IPS DF 6.9 (cell line): ENCODE results near the gene PRKN.

ENCODE experiments used
- DNase-seq: peaks from one replicate; pipeline ENCODE4 v3.0.0-alpha.2; 2013; ENCODE audit warnings: low read depth, low spot score
- H3K27ac ChIP-seq: one replicate; pipeline ENCODE4 v1.5.1; 2013; ENCODE audit warnings: low read length, control low read depth
- H3K27me3 ChIP-seq: 2 replicates; pipeline ENCODE4 v1.6.1; 2013; ENCODE audit warnings: mild to moderate bottlenecking, low read length; ENCODE audit not compliant: control insufficient read depth, insufficient read depth
- H3K36me3 ChIP-seq: 2 replicates; pipeline ENCODE4 v1.6.1; 2013; ENCODE audit warnings: low read length; ENCODE audit not compliant: control insufficient read depth, insufficient read depth
- H3K4me1 ChIP-seq: 2 replicates; pipeline ENCODE4 v1.6.1; 2013; ENCODE audit warnings: low read length; ENCODE audit not compliant: control insufficient read depth, insufficient read depth
- H3K4me3 ChIP-seq: 2 replicates; pipeline ENCODE4 v1.5.1; 2013; ENCODE audit warnings: mild to moderate bottlenecking, low read length
- H3K9me3 ChIP-seq: 2 replicates; pipeline ENCODE4 v1.6.1; 2013; ENCODE audit warnings: low read length, inconsistent platforms; ENCODE audit not compliant: control insufficient read depth, insufficient read depth
- WGBS: extraction: QIAGEN DNeasy Blood & Tissue Kit; methylation state at CpG from one replicate; pipeline ENCODE4 v1.1.7; 2013; ENCODE audit warnings: mixed read lengths, missing lambda C conversion rate; ENCODE audit not compliant: insufficient read length, insufficient coverage; 5-methylcytosine and 5-hydroxymethylcytosine counted together

PRKN gene

DNA sequence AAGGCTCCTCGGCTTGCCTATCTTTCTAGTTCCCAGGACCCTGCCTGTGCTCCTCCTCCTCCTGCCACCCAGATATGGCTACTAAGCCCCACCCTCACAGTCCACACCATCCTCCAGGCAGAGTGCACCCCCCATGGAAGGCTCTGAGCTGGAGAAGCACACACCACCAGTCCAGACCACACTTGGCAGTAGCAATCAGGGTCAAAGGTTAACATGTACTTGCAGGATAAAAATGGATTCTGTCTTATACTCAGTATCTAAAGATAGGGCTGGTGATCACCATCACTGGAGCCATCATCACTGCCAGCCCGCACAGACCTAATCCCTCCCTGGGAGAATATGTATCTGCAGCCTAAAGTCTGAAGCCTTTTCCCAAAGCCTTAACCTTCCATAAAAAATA is 83.4 kb downstream of the PRKN start:
- no CpG with 5 or more reads among the region's 2 CpGs for WGBS
- no peak for DNase-seq

DNA sequence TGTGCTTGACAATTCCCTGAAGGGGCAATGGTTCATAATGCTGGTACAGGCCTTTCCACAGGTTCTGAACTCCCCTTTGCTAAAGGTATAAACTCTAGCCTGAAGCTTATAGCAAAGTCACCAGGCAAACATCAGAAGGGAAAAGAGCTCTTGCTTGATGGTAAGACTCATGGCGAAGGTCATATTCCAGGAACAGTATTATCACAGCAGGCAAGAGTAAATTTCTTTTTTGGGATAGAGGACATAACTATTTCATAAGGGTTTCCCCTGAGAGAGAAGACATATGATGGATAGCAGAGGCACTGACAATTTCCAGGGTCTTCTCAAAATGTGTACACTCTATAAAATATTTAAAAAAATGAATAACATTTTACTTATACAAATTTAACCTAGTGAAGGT is 86.8 kb downstream of the PRKN start:
- no peak overlapping the region for H3K27ac ChIP-seq
- H3K27me3 ChIP-seq = no peaks in the 10 kb centered on the region
- H3K9me3 ChIP-seq = no peaks in the 10 kb centered on the region
- no peak for DNase-seq
- H3K4me3 ChIP-seq = no peak overlapping the region
- H3K36me3 ChIP-seq = no peaks in the 10 kb centered on the region
- WGBS = no CpG with 5 or more reads among the region's 1 CpG
- H3K4me1 ChIP-seq = no peaks in the 10 kb centered on the region

More for the DNA sequence above, 83.4 kb downstream of the PRKN start:
- no peak overlapping the region for H3K4me3 ChIP-seq
- H3K27ac ChIP-seq = no peak overlapping the region
- no peaks in the 10 kb centered on the region for H3K36me3 ChIP-seq
- H3K27me3 ChIP-seq = no peaks in the 10 kb centered on the region
- no peaks in the 10 kb centered on the region for H3K4me1 ChIP-seq
- H3K9me3 ChIP-seq = no peaks in the 10 kb centered on the region

DNA sequence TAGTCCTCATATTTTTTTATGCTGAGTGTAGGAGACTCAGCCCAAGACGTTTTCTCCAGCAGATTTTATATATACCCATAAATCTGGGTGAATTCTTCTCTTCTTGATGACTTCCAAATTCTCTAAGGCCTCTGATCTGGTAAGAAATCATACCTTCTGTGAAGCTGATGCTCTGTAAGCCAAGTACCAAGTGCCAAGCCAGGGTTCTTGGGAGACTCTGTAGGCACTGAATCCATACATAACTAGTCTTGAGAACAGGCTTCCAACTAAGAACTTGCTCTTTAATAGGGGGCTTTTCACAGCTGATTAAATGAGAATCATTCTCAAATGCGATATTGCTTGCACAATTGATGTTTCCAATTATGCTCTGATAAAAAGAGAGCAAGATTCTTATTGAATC is 87.6 kb downstream of the PRKN start:
- H3K4me1 ChIP-seq = no peaks in the 10 kb centered on the region
- H3K4me3 ChIP-seq = no peak overlapping the region
- no peak for DNase-seq
- no peaks in the 10 kb centered on the region for H3K9me3 ChIP-seq
- H3K27ac ChIP-seq = no peak overlapping the region
- no CpG with 5 or more reads among the region's 2 CpGs for WGBS
- no peaks in the 10 kb centered on the region for H3K27me3 ChIP-seq
- H3K36me3 ChIP-seq = no peaks in the 10 kb centered on the region

DNA sequence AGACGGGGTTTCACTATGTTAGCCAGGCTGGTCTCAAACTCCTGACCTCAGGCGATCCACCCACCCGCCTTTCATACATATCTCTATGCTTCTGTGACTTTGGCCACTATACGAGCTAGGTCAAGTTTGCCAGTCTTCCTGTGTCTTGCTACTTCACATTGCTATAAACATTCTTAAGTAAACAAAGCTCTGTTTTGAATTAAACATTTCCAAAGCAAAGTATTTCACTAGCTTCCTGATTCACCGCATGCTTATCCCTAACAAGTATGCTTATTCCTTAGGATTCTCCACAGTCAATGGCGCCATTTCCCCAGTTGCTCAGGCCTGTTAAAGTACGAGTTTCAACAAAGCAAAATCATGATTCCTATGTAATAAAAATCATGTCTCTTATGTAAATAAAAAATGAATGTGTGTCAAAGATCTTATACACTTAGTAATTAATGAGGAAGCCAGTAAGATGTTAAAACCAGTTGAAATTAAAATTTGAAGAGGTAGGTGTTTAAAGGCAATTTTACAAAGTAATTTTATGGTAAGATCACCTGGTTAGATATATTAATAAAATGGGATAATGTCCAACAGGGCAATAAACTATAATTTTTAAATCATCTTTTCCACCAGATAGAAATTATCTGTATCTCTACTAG is 88.5 kb downstream of the PRKN start:
- WGBS = no CpG with 5 or more reads among the region's 7 CpGs
- Histone ChIP-seq H3K36me3 (no peaks in the 10 kb centered on the region), H3K4me3 (no peak overlapping the region), H3K4me1 (no peaks in the 10 kb centered on the region), H3K27ac (no peak overlapping the region), H3K9me3 (no peaks in the 10 kb centered on the region), H3K27me3 (no peaks in the 10 kb centered on the region)
- DNase-seq = no peak

DNA sequence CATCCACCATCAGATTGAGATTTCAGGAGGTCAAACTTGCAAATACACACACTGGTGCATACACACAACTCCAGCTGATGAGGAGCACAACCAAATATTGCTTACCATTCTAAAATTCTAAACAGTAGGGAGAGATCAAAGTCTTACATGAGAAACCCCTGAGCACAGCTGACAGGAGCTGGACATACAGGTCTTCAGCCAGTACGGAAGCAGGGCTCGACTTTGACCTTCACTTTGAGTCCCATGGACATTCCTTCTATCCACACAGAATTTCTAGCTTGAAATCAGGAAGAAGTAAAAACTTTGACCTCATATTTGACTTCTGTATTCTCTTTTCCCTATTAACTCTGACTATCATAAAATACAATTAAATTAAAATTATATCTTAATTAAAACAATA is 90.2 kb downstream of the PRKN start:
- Histone ChIP-seq H3K27ac (no peak overlapping the region), H3K4me1 (no peaks in the 10 kb centered on the region), H3K27me3 (no peaks in the 10 kb centered on the region), H3K36me3 (no peaks in the 10 kb centered on the region), H3K9me3 (no peaks in the 10 kb centered on the region), H3K4me3 (no peak overlapping the region)
- no peak for DNase-seq
- WGBS = no CpG with 5 or more reads among the region's 2 CpGs

DNA sequence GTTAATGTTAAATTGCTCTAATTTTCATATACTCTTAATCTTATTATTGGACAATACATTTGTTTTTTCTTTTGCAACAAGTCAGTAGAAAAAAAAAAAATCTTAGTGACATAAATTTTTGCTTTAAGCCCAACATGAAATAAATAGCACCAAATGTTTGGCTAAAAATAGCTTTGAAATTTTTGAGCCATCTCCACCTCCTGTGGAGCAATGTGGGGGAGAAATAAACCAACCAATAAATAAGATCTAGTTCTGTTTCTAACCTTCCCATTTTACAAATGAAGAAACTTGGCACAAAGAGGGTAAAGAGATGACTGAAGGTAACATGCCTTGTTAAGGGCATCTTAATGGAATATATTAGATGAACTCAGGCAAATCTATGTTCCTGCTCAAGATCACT is 91.4 kb downstream of the PRKN start:
- Histone ChIP-seq H3K27ac (no peak overlapping the region), H3K4me1 (no peaks in the 10 kb centered on the region), H3K4me3 (no peak overlapping the region), H3K36me3 (no peaks in the 10 kb centered on the region), H3K27me3 (no peaks in the 10 kb centered on the region), H3K9me3 (no peaks in the 10 kb centered on the region)
- DNase-seq = no peak

DNA sequence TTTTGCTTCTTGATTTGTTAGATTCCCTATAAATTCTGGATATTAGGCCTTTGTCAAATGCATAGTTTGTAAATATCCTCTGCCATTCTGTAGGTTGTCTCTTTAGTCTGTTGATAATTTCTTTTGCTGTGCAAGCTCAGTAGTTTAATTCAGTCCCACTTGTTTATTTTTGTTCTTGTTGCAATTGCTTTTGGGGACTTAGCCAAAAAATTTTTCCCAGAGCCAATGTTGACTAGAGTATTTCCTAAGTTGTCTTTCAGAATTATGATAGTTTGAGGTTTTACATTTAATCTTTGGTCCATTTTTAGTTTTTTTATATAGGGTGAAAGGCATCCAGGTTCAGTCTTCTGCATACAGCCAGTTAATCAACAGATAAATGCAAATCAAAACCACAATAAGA is 96.0 kb downstream of the PRKN start:
- Histone ChIP-seq H3K4me3 (no peak overlapping the region), H3K36me3 (no peaks in the 10 kb centered on the region), H3K27me3 (no peaks in the 10 kb centered on the region), H3K27ac (no peak overlapping the region), H3K9me3 (no peaks in the 10 kb centered on the region), H3K4me1 (no peaks in the 10 kb centered on the region)
- DNase-seq = no peak

DNA sequence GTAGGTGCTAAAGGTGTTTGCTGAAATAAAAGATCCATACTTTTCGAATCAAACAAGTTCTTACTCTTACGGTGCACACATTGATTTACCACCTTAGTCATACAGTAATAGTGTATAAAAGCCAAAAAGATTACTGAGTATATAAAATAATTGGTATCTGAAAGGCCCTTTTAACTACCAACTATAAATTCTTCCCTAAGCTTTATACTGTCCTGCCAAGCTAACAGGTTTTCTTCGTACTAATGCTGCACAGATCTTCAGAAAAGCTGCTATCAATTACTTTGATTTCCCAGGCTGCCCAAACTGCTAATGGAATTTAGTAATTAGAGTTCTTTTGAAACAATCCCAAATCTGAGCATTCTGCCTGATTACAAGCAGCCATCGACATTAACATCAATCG is 97.5 kb downstream of the PRKN start:
- H3K36me3 ChIP-seq = no peaks in the 10 kb centered on the region
- no peaks in the 10 kb centered on the region for H3K27me3 ChIP-seq
- no peak for DNase-seq
- no peak overlapping the region for H3K4me3 ChIP-seq
- H3K27ac ChIP-seq = no peak overlapping the region
- no peaks in the 10 kb centered on the region for H3K9me3 ChIP-seq
- no CpG with 5 or more reads among the region's 5 CpGs for WGBS
- no peaks in the 10 kb centered on the region for H3K4me1 ChIP-seq

DNA sequence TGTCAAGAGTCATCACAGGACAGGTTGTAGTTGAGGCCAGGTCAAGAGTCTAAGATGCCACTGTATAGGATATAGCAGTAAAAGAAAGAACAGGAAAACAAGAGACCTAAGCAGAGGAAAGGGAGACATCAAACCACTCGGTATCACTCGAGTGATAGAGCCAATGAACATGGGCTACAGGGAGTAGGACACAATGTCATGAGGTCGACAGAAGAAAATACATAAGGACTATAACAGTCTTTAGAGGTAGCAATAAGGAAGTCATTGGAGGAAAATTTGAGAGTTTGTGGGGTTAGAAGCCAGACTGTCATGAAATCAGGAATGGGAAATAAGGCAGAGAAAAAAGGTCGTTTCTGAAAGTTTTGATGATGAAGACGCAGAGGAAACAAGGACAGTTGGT is 99.7 kb downstream of the PRKN start:
- H3K27ac ChIP-seq = no peak overlapping the region
- 100% methylated on average over 2 of the region's 5 CpGs for WGBS
- no peak overlapping the region for H3K4me3 ChIP-seq
- no peak for DNase-seq
- no peaks in the 10 kb centered on the region for H3K9me3 ChIP-seq
- H3K36me3 ChIP-seq = no peaks in the 10 kb centered on the region
- H3K27me3 ChIP-seq = no peaks in the 10 kb centered on the region
- H3K4me1 ChIP-seq = peaks cover 2% of the 10 kb centered on the region; the same call in 1 of the 2 replicates

DNA sequence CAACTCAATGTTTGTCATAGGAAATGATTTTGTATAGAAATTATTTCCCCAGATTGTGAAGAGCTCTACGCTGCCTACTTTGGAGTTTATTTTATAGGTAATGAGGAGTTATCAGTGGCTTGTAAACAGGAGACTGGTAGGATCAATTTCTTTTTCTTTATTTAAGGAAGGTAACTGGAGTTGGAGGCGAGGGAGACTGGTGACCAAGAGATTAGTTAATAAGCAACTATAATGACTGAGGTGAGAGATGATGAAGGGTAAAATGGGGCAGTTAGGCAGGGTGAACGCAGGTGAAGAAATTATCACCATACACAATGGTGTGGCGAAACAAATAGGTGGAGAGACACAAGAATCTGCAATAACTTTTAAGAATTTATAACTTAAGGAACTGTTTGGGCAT is 100.2 kb downstream of the PRKN start:
- Histone ChIP-seq H3K36me3 (no peaks in the 10 kb centered on the region), H3K27ac (no peak overlapping the region), H3K27me3 (no peaks in the 10 kb centered on the region), H3K4me1 (peaks cover 2% of the 10 kb centered on the region; the same call in 1 of the 2 replicates), H3K4me3 (no peak overlapping the region), H3K9me3 (no peaks in the 10 kb centered on the region)
- no CpG with 5 or more reads among the region's 4 CpGs for WGBS
- no peak for DNase-seq

DNA sequence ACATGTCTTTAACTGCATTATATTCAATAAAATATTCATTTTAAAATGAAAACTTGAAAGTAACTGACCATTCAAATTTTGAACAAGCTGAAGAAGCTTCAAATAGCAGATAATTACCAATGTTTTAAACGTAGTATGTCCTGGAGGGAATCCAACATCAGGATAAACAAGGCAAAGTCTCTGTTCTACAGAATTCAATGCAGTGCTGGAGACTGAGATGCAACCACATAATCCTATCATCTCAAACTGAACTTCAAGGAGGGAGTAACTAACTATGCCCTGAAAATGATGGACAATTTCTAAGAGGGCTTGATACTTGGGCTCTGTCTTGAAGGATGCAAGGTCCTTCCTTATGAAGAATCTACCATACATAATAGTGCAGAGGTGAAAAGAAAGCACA is 100.7 kb downstream of the PRKN start:
- WGBS = no CpG with 5 or more reads among the region's 1 CpG
- no peaks in the 10 kb centered on the region for H3K27me3 ChIP-seq
- no peak overlapping the region for H3K27ac ChIP-seq
- peaks cover 2% of the 10 kb centered on the region; the same call in 1 of the 2 replicates for H3K4me1 ChIP-seq
- H3K4me3 ChIP-seq = no peak overlapping the region
- DNase-seq = no peak
- no peaks in the 10 kb centered on the region for H3K36me3 ChIP-seq
- no peaks in the 10 kb centered on the region for H3K9me3 ChIP-seq
